ENCODE measurements around the gene CDON.

DNA sequence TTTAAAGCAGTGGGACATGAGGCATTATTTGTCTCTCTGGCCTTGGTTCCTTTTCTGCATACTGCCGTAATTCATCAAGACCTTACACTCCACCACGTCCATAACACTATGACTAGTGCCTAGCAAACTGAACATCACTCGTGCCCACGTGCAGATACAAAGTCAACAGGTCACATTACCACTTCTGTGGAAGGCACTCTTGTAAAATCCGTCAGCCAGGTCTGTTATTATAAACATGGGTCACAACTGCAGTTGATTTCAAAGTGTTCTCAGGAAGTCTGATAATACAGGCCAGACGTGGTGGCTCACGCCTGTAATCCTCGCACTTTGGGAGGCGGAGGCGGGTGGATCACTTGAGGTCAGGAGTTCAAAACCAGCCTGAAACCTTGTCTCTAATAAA, 102.7 kb downstream of the CDON start:
- TF ChIP-seq, protein P1, sequence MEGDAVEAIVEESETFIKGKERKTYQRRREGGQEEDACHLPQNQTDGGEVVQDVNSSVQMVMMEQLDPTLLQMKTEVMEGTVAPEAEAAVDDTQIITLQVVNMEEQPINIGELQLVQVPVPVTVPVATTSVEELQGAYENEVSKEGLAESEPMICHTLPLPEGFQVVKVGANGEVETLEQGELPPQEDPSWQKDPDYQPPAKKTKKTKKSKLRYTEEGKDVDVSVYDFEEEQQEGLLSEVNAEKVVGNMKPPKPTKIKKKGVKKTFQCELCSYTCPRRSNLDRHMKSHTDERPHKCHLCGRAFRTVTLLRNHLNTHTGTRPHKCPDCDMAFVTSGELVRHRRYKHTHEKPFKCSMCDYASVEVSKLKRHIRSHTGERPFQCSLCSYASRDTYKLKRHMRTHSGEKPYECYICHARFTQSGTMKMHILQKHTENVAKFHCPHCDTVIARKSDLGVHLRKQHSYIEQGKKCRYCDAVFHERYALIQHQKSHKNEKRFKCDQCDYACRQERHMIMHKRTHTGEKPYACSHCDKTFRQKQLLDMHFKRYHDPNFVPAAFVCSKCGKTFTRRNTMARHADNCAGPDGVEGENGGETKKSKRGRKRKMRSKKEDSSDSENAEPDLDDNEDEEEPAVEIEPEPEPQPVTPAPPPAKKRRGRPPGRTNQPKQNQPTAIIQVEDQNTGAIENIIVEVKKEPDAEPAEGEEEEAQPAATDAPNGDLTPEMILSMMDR (conservative IDR thresholded peaks at IDR 0.05): no peak
- TF ChIP-seq ZFX (IDR thresholded peaks at IDR 0.05): no peak
